ENCODE measurements around the gene SPATA3.

SPATA3 gene

DNA sequence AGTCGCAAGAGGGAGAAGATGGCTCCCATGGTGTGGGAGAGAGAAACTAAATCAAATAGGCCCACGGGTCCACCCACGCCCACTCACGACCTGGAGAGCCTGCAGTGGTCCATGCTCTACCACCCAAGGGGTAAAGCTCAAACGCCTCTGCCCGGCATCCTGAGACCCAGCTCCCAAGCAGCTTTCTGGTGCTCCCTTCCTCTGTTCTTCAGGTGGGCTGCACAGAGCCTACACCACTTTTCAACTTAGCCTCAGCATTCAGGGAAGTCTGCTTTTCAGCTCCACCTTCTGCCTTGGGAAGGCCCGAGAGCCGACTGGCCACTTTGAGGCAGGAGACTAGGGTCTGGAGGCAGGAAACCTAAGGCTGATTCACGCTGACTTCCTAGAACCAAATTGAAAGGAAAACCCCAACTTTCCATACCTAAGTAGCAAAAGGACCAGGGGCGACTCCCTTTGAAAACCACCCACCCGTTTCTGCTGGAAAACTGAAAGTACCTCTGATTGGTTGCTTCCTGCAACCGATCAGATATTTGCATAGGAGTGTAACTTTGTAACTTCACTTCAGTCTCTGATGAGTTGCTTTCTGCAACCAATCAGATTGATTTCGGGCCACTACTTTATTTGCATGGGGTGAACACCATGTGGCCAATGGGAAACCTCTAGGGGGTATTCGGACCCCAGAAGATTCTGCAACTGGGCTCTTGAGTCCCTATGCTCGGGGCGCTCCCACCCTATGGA lies 26.8 kb upstream of the SPATA3 start:
- no peak for DNase-seq (ENCODE audit: low read depth, low spot score)

DNA sequence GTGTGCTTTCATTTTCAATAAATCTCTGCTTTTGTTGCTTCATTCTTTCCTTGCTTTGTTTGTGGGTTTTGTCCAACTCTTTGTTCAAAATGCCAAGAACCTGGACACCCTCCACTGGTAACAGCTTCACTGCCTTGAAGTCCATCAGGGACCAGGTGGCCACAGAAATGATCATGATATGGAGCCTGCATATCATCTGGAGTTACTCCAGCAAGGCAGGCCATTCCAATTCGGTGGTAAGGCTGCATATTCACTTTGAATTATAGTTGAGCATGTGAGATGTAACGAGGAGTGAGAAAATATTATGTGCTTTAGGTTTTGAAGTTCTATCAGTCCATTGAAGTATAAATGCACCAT lies 26.3 kb upstream of the SPATA3 start:
- DNase-seq (ENCODE audit: low read depth, low spot score): no peak

DNA sequence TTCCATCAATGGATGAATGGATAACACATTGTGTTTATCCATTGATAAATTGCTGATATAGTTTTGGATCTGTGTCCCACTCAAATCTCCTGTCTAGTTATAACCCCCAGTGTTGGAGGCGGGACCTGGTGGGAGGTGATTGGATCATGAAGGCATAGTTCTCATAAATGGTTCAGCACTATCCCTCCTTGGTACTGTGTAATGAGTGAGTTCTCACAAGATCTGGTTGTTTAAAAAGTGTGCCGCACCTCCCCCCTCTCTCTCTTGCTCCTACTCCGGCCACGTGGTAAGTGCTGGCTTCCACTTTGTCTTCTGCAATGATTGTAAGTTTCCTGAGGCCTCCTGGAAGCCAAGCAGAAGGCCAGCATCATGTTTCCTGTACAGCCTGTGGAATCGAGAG lies 23.9 kb upstream of the SPATA3 start:
- no peak for DNase-seq (ENCODE audit: low read depth, low spot score)

- peak; percentile 55 for DNase-seq (ENCODE audit: low read depth, low spot score)
Measured at GRCh38 chr2:230974096-230974913, 21.6 kb upstream of the SPATA3 start.

GRCh38 chr2:230975927-230976326 lies 20.0 kb upstream of the SPATA3 start:
- DNase-seq (ENCODE audit: low read depth, low spot score): no peak

- DNase-seq (ENCODE audit: low read depth, low spot score): no peak
Measured at GRCh38 chr2:230976671-230977171, 19.2 kb upstream of the SPATA3 start.

- no peak for DNase-seq (ENCODE audit: low read depth, low spot score)
Measured at GRCh38 chr2:230980468-230980867, 15.5 kb upstream of the SPATA3 start.

DNA sequence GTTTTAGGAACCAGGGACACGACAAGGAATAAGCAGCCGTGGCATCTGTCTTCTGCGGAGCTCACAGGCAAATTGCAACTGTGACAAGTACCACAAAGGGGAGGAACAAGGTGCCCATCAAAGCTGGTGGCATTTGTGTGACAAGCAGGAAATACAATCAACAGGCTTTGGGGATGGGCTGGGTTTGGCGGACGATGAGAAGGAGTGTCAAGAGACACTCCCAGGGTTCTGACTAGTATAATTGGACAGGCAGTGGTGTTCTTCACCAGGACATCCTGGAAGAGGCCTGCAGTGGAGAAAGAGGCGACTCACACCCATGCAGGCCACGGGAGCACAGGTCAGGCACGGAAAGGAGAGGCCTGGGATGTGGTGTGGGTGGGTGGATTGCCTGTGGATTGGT lies 14.2 kb upstream of the SPATA3 start:
- no peak for DNase-seq (ENCODE audit: low read depth, low spot score)

- DNase-seq (ENCODE audit: low read depth, low spot score): no peak
Measured at GRCh38 chr2:230982126-230982525, 13.8 kb upstream of the SPATA3 start.

DNA sequence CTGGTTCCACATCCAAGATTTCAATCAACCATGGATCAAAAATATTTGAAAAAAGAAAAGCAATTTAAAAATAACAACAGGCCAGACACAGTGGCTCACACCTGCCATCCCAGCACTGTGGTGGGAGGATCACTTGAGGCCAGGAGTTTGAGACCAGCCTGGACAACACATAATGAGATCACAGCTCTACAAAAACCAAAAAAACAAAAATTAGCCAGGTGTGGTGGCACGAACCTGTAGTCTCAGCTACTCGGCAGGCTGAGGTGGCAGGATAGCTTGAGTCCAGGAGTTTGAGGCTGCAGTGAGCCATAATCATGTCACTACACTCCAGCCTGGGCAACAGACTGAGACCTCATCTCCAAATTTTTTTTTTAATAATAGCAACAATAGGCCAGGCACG lies 13.4 kb upstream of the SPATA3 start:
- no peak for DNase-seq (ENCODE audit: low read depth, low spot score)

DNA sequence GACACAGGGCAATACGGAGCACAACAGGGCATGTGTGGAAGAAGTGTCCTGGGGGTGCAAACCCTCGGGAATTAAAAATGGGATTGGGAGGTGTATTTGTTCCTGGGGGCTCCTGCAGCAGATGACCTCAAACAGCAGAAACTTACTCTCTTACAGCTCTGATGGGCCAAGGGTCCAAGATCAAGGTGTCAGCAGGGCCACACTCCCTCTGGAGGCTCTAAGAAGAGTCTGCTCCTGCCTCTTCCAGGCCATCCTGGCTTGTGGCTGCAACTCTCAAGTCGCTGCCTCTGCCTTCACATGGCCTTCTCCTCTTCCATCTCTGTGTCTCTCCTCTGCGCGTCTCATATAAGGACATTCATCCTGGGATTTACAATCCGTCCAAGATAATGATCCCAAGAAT lies 12.4 kb upstream of the SPATA3 start:
- DNase-seq (ENCODE audit: low read depth, low spot score): no peak

DNA sequence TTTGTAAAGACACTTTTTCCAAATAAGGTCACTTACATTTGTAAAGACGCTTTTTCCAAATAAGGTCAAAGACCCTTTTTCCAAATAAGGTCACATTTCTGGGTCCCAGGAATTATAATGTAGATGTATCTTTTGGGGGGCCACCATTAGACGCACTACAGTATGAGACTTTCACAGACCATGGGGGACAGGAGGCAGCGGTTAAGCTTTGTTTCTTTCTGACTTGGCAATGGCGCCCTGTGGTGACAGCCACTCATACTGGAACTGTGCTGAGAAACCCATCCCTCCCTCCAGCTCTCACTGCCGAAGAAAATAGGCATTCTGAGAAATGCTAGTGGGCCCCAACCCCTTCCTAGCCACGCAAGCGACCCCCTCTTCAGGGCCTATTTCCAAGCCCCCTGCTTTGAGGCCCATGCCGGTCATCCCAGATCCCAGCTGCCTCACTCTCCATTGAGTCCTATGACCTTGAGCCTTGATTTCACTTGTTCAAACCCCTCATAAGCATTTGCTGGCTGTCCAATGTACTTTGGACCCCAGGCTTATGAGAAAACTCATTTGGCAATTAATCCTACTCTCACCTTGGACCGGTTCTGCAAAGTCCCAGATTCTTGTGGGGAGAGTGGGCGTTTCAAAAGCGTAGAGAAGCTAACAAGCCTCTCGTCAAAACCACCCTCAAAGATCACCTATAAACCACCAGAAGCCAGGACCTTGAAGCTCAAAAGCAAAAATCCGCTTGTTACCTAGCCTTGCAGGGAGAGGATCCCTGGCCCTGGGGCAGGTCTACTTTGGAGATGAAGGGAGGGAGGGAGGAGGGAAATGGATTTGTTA lies 11.3 kb upstream of the SPATA3 start:
- DNase-seq (ENCODE audit: low read depth, low spot score): peak; percentile 32

DNA sequence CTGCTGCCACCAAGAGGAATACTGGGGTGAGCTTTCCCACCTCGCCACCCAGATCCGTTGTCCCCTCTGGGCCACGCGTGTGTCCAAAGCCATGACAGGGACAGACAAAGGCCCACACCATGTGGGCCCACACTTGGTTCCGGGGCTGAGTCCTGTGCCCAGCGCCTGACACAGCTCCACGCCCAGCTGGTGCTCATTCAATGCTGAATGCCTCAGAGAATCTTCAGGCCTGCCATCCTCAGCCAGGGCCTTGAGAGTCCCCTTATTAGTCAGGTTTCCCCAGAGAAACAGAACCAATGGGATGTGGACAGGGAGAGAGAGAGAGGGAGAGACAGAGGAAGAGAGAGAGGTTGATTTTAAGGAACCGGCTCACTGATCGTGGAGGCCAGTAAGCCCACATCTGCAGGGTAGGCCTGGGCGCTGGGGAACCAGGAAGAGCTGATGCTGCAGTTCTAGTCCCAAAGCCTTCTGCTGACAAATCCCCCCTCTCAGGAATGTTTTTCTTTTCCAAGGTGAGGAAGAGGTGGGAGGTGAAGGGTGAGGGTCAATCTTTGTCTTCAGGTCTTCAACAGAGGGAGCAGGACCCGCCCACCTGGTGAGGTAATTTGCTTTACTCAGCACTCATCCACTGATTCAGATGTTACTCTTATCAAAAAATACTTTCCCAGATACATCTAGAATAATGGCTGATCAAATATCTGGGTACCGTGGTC lies 10.2 kb upstream of the SPATA3 start:
- no peak for DNase-seq (ENCODE audit: low read depth, low spot score)

- DNase-seq (ENCODE audit: low read depth, low spot score): no peak
Measured at GRCh38 chr2:230986520-230987136, 9.3 kb upstream of the SPATA3 start.

GRCh38 chr2:230987137-230988020 lies 8.5 kb upstream of the SPATA3 start:
- DNase-seq (ENCODE audit: low read depth, low spot score): peak; percentile 64

GRCh38 chr2:230989731-230990130 lies 6.2 kb upstream of the SPATA3 start:
- no peak for DNase-seq (ENCODE audit: low read depth, low spot score)

- no peak for DNase-seq (ENCODE audit: low read depth, low spot score)
Measured at GRCh38 chr2:230990131-230990898, 5.6 kb upstream of the SPATA3 start.

DNA sequence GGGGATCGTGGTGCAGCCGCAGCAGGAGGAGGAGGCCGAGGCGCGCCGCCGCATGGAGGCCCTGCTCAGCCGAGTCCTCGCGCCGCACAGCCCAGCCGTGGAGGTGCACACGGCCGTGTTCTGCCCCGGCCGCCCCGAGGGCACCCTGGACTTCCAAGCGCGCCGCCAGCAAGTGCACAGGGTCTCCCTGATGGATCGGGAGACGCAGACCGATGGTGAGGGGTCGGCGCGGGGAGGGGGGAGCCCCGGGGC lies 5.1 kb upstream of the SPATA3 start:
- no peak for DNase-seq (ENCODE audit: low read depth, low spot score)

DNA sequence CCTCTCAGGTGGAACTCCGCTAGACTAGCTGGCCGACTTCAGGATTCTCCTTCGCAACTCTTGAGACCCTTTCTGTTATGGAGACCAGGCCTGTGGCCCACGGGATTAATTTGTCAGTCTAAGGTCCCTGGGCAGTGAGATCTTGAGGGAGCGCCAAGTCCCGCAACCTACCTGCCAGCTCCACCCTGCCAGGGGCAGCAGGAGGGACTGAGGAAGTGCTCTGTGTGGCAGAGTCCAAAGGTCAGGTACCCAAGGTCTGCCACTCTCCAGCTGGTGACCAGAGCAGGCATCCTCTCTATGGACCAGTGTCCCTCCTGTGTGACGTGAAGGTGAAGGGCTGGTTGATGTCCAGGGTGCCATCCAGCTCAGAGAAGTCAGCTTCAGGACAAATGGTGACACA lies 4.3 kb upstream of the SPATA3 start:
- DNase-seq (ENCODE audit: low read depth, low spot score): no peak

GRCh38 chr2:230996661-230997060 lies 740 bp downstream of the SPATA3 start:
- no peak for DNase-seq (ENCODE audit: low read depth, low spot score)
